Hepatocyte (in vitro differentiated cells): ENCODE data around the gene RPIA.

ENCODE experiments used
- CTCF ChIP-seq: fragments of 200-600 bp; sonication (generic); IDR thresholded peaks from 2 replicates; pipeline ENCODE4 v1.5.1; 2016; ENCODE audit warnings: antibody characterized with exemption, mild to moderate bottlenecking; ENCODE audit not compliant: poor library complexity
- EZH2 ChIP-seq: fragments of 200-600 bp; sonication (generic); IDR thresholded peaks from 2 replicates; pipeline ENCODE4 v1.6.1; 2016; ENCODE audit warnings: antibody characterized with exemption, mild to moderate bottlenecking, borderline replicate concordance
- EZH2phosphoT487 ChIP-seq: fragments of 200-600 bp; sonication (generic); IDR thresholded peaks from one replicate; pipeline ENCODE4 v1.6.1; 2018; ENCODE audit warnings: antibody characterized with exemption, mild to moderate bottlenecking, low read depth, moderate library complexity; ENCODE audit not compliant: unreplicated experiment, severe bottlenecking

DNA sequence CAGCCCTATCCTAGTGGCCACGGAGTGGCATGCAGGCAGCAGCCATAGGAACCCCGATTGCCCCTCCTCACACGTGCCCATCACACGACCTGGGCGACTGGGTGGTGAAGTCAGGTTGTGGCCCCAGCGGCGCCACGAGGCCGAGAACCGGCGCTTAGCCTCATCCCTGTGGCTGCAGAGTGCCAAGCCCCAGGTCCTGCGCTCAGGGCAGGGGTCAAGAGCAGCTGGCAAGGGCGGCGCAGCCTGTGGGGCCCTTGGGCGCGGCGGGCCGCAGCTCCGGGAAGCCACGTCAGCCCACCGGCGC, 73.3 kb downstream of the RPIA start:
- TF ChIP-seq EZH2 (no peak), CTCF (no peak), EZH2phosphoT487 (no peak)
